ENCODE measurements around the gene TEDC1.
A peak's percentile ranks its signal among the peaks of the same experiment; 100 is the strongest.

The TEDC1 gene

GRCh38 chr14:105481886-105482457, 9.1 kb upstream of the TEDC1 start (continued):
- TF ChIP-seq HIC1 (tag by site-specific recombination; IDR thresholded peaks at IDR 0.05) (peak; percentile 85), ZNF664 (tag by site-specific recombination; IDR thresholded peaks at IDR 0.05) (no peak), GLIS1 (tag by site-specific recombination; IDR thresholded peaks at IDR 0.05) (peak; percentile 43; the same call in 1 of the 2 replicates), KLF8 (tag by site-specific recombination; IDR thresholded peaks at IDR 0.05) (peak; percentile 85), ZNF133 (tag by site-specific recombination; IDR thresholded peaks at IDR 0.05) (no peak), ZNF2 (tag by site-specific recombination; IDR thresholded peaks at IDR 0.05) (no peak), ZNF184 (tag by site-specific recombination; IDR thresholded peaks at IDR 0.05) (no peak; the same call in 1 of the 2 replicates), ZNF274 (IDR thresholded peaks at IDR 0.05; ENCODE audit: low read length) (no peak), ZNF274 (tag by site-specific recombination; IDR thresholded peaks at IDR 0.05; ENCODE audit: borderline replicate concordance) (no peak), ZNF394 (tag by site-specific recombination; IDR thresholded peaks at IDR 0.05; ENCODE audit: borderline replicate concordance) (peak; percentile 71; the same call in 1 of the 2 replicates), ZNF311 (tag by site-specific recombination; IDR thresholded peaks at IDR 0.05; ENCODE audit: borderline replicate concordance) (no peak), ZNF140 (tag by site-specific recombination; IDR thresholded peaks at IDR 0.05) (no peak), ZNF544 (tag by site-specific recombination; IDR thresholded peaks at IDR 0.05) (no peak), ZNF837 (tag by site-specific recombination; IDR thresholded peaks at IDR 0.05) (no peak), ZNF600 (tag by site-specific recombination; IDR thresholded peaks at IDR 0.05) (peak; percentile 76), MEIS1 (CRISPR knock-in tag; IDR thresholded peaks at IDR 0.05; ENCODE audit: borderline replicate concordance) (no peak), OVOL3 (tag by site-specific recombination; IDR thresholded peaks at IDR 0.05) (no peak), ATF2 (tag by site-specific recombination; IDR thresholded peaks at IDR 0.05; ENCODE audit: low read depth) (peak; percentile 8; the same call in 1 of the 2 replicates), ZNF280C (tag by site-specific recombination; IDR thresholded peaks at IDR 0.05) (no peak), KLF17 (tag by site-specific recombination; IDR thresholded peaks at IDR 0.05) (peak; percentile 53; the same call in 1 of the 2 replicates)

GRCh38 chr14:105482486-105483110, 8.4 kb upstream of the TEDC1 start:
- Histone ChIP-seq H3K36me3 (ENCODE audit: control insufficient read depth in 2 of 2, insufficient read depth in 1 of 2, low read length in 2 of 2) (no peaks in the 10 kb centered on the region), H3K4me3 (ENCODE audit: low read depth, low read length) (no peak overlapping the region), H3K9me3 (ENCODE audit: control insufficient read depth, insufficient read depth, low read depth, low read length) (no peaks in the 10 kb centered on the region), H3K4me1 (ENCODE audit: control insufficient read depth, insufficient read depth, low read length) (peaks cover 5% of the 10 kb centered on the region), H3K27ac (ENCODE audit: extremely low read depth, low read depth, low read length) (no peak overlapping the region)
- ChIA-PET POLR2A (no interaction called here), CTCF (interaction anchor here (0.6 to 2.9 kb wide), 7 partner anchors 8 to 109 kb away, joined by 4 to 83 read pairs (median 8); partner anchors contain the start of gene TEDC1)
- no peak for TF ChIP-seq ZNF362 (tag by site-specific recombination; IDR thresholded peaks at IDR 0.05)
- peak; percentile 76; the same call in 1 of the 2 replicates for TF ChIP-seq GLIS2 (tag by site-specific recombination; IDR thresholded peaks at IDR 0.05)
- no peak for TF ChIP-seq ZNF391 (tag by site-specific recombination; IDR thresholded peaks at IDR 0.05; ENCODE audit: borderline replicate concordance, low read depth)
- TF ChIP-seq ZNF423 (tag by site-specific recombination; IDR thresholded peaks at IDR 0.05): no peak
- 0 out of 2 replicates have a peak, but pooled peaks have one; percentile 30 for TF ChIP-seq ZNF341 (tag by site-specific recombination; IDR thresholded peaks at IDR 0.05; ENCODE audit: low read depth)
